ENCODE measurements around the gene LYPD4. TPM values are rescaled to one million over a fixed set of nuclear protein-coding genes. Genes with fewer than 3 reads are reported as not detected.
"Not testable (repeated sequence)": the region's sequence is repeated elsewhere in the genome, so short reads cannot be mapped to it uniquely, and the experiment has no call there.

Gene LYPD4
- total and polyA plus RNA-seq, 12 donors, result not detected

DNA sequence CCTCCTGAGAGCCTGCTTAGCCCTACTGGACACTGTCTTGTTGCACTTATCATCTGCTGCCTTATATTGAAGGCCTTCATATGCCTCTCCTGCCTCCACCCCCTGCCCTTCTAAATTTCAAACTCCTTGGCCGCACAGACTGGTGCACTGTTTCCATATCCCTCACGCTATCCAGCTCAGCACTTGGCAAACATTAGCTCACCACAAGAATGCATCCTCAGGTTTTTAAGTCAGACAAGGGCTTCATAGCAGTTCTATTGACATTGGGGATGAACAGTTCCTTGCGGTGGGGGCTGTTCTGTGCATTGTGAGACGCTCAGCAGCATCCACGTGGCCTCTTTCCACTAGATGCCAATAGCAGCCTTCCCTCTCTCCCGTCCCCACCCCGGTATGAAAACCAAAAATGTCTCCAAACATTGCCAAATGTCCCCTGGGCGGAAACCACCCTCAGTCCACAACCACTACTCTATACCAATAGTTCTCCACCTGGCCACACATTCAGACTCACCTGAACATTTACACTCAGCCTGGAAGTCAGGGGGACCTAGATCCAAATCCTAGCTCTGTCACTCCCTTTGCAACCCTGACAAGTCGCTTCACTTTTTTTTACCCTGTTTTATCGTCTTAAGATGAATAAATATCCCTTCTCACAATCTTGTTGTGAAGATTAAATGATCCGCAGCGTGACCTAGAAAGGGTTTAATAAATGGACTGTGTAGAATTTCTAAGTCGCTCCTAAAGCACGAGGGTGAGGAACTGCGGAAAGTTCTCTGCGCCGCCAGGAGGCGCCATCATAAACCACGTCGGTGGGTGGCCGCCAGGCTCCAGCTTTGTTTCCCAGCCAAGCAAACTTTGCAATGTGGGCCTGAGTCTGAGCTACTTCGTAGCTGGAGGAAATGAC lies 51.7 kb downstream of the LYPD4 start:
- peak in 7 of 9 donors; percentile 32 to 78 (median 54) for TF ChIP-seq CTCF (IDR thresholded peaks at IDR 0.05)
- no peak for ATAC-seq
- Histone ChIP-seq H3K27me3 (peaks cover 0 to 79% (median 60%) of the 10 kb centered on the region in 7 donors), H3K27ac (no peak overlapping the region), H3K4me3 (no peak overlapping the region), H3K4me1 (peaks cover 0 to 31% (median 0%) of the 10 kb centered on the region in 9 donors), H3K9me3 (no peaks in the 10 kb centered on the region), H3K36me3 (no peaks in the 10 kb centered on the region)
- DNase-seq, result peak; percentile 13 to 31
- 25 to 26% methylated on average over 22 of the region's 22 CpGs for WGBS, 2 donors
- intact Hi-C loops (cut with DNase I), result no loop called here

GRCh38 chr19:41789053-41789452 lies 55.4 kb downstream of the LYPD4 start:
- H3K4me3 ChIP-seq; DNase-seq; H3K27ac ChIP-seq; H3K9me3 ChIP-seq; intact Hi-C loops (cut with DNase I); H3K36me3 ChIP-seq; ATAC-seq: not testable (repeated sequence)
- H3K4me1 ChIP-seq, result peaks cover 0 to 23% (median 0%) of the 10 kb centered on the region in 9 donors
- H3K27me3 ChIP-seq, result peaks cover 0 to 86% (median 67%) of the 10 kb centered on the region in 7 donors
- 78 to 83% methylated on average over 3 of the region's 5 CpGs for WGBS, 2 donors

GRCh38 chr19:41788518-41788917 lies 56.0 kb downstream of the LYPD4 start:
- Histone ChIP-seq H3K27me3 (peaks cover 0 to 86% (median 67%) of the 10 kb centered on the region in 7 donors), H3K4me1 (peaks cover 0 to 23% (median 0%) of the 10 kb centered on the region in 9 donors)
- H3K4me3 ChIP-seq; intact Hi-C loops (cut with DNase I); ATAC-seq; H3K36me3 ChIP-seq; H3K9me3 ChIP-seq; DNase-seq; H3K27ac ChIP-seq: not testable (repeated sequence)
- WGBS, 2 donors, result no CpG with 5 or more reads among the region's 1 CpG

Small RNA genes lying within 50 kb of the gene (microRNA-seq; reads per million reads assigned to microRNA genes)
- gene MIR6797, result 0 reads per million in 2 donors

Other genes starting within 250 kb of the LYPD4 start
- gene CEACAM4, start 217.6 kb downstream of the LYPD4 start, total RNA-seq, result under 1 TPM in 6 of 10 donors, not detected in 4; 0.23 to 0.66 (median 0.46) TPM
- under 1 TPM; 0.29 to 0.48 TPM for gene CEACAM4, start 217.6 kb downstream of the LYPD4 start, polyA plus RNA-seq
- gene CEACAM7, start 156.4 kb downstream of the LYPD4 start, total RNA-seq, result not detected
- not detected for gene CEACAM7, start 156.4 kb downstream of the LYPD4 start, polyA plus RNA-seq
- gene CEACAM5, start 136.1 kb downstream of the LYPD4 start, total RNA-seq, result not detected
- gene CEACAM5, start 136.1 kb downstream of the LYPD4 start, polyA plus RNA-seq, result under 1 TPM in 1 of 2 donors, not detected in 1; 0.03 TPM
- gene CEACAM6, start 89.2 kb downstream of the LYPD4 start, total RNA-seq, result under 1 TPM in 2 of 10 donors, not detected in 8; 0.10 to 0.12 TPM
- gene CEACAM6, start 89.2 kb downstream of the LYPD4 start, polyA plus RNA-seq, result under 1 TPM in 1 of 2 donors, not detected in 1; 0.03 TPM
- 1 to 10 TPM in 1 of 10 donors, under 1 TPM in 7, not detected in 2; 0.21 to 1.5 (median 0.40) TPM for gene CEACAM3, start 48.1 kb downstream of the LYPD4 start, total RNA-seq
- not detected for gene CEACAM3, start 48.1 kb downstream of the LYPD4 start, polyA plus RNA-seq
- gene DMRTC2, start 359 bp upstream of the LYPD4 start, total RNA-seq, result not detected
- not detected for gene DMRTC2, start 359 bp upstream of the LYPD4 start, polyA plus RNA-seq
- 1,000 to 10,000 TPM in 1 of 10 donors, 100 to 1,000 TPM in 9; 446 to 1,030 (median 578) TPM for gene RPS19, start 15.6 kb upstream of the LYPD4 start, total RNA-seq
- gene RPS19, start 15.6 kb upstream of the LYPD4 start, polyA plus RNA-seq, result 1,000 to 10,000 TPM; 1,092 to 1,996 TPM
- gene CD79A, start 32.6 kb upstream of the LYPD4 start, total RNA-seq, result 1 to 10 TPM in 1 of 10 donors, under 1 TPM in 2, not detected in 7; 0.17 to 1.4 (median 0.18) TPM
- gene CD79A, start 32.6 kb upstream of the LYPD4 start, polyA plus RNA-seq, result under 1 TPM in 1 of 2 donors, not detected in 1; 0.39 TPM
- gene ARHGEF1, start 38.5 kb upstream of the LYPD4 start, total RNA-seq, result 10 to 100 TPM; 20.2 to 57.7 (median 25.9) TPM
- 100 to 1,000 TPM in 1 of 2 donors, 10 to 100 TPM in 1; 33.4 to 143 TPM for gene ARHGEF1, start 38.5 kb upstream of the LYPD4 start, polyA plus RNA-seq
- gene ERFL, start 83.8 kb upstream of the LYPD4 start, total RNA-seq, result under 1 TPM in 3 of 10 donors, not detected in 7; 0.12 to 0.17 (median 0.13) TPM
- gene ERFL, start 83.8 kb upstream of the LYPD4 start, polyA plus RNA-seq, result under 1 TPM; 0.04 to 0.22 TPM
- gene RABAC1, start 114.6 kb upstream of the LYPD4 start, total RNA-seq, result 100 to 1,000 TPM in 1 of 10 donors, 10 to 100 TPM in 9; 34.5 to 117 (median 46.9) TPM
- gene RABAC1, start 114.6 kb upstream of the LYPD4 start, polyA plus RNA-seq, result 100 to 1,000 TPM; 104 to 270 TPM
- gene ATP1A3, start 149.5 kb upstream of the LYPD4 start, total RNA-seq, result 100 to 1,000 TPM; 245 to 419 (median 347) TPM
- gene ATP1A3, start 149.5 kb upstream of the LYPD4 start, polyA plus RNA-seq, result 10 to 100 TPM; 38.0 to 87.1 TPM
- 1 to 10 TPM; 1.2 to 9.3 (median 3.0) TPM for gene GRIK5, start 225.5 kb upstream of the LYPD4 start, total RNA-seq
- 1 to 10 TPM in 1 of 2 donors, under 1 TPM in 1; 0.35 to 1.4 TPM for gene GRIK5, start 225.5 kb upstream of the LYPD4 start, polyA plus RNA-seq
- gene ZNF574, start 231.5 kb upstream of the LYPD4 start, total RNA-seq, result 10 to 100 TPM in 2 of 10 donors, 1 to 10 TPM in 8; 5.0 to 11.1 (median 8.1) TPM
- 1 to 10 TPM; 3.4 to 5.8 TPM for gene ZNF574, start 231.5 kb upstream of the LYPD4 start, polyA plus RNA-seq